Measurements from ENCODE around the gene MLYCD.

DNA sequence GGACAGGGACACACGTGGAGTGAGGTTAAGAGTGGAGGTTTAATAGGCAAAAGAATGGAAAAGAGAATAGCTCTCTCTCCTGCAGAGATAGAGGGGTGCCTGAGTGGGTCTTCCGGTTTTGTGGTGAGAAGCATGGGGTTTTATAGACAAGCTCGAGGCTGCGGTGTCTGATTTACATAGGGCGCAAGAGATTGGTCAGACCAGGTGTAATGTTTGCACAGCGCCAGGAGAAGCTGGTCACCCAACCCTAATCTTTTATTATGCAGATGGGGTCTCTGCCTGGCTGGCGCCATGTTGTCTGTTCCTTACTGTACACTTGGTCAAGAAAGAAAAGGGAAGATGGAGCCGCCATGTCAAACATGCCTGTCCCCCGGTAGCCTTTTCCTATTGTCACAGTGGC is 44.5 kb upstream of the MLYCD start:
- TF ChIP-seq, protein P1, sequence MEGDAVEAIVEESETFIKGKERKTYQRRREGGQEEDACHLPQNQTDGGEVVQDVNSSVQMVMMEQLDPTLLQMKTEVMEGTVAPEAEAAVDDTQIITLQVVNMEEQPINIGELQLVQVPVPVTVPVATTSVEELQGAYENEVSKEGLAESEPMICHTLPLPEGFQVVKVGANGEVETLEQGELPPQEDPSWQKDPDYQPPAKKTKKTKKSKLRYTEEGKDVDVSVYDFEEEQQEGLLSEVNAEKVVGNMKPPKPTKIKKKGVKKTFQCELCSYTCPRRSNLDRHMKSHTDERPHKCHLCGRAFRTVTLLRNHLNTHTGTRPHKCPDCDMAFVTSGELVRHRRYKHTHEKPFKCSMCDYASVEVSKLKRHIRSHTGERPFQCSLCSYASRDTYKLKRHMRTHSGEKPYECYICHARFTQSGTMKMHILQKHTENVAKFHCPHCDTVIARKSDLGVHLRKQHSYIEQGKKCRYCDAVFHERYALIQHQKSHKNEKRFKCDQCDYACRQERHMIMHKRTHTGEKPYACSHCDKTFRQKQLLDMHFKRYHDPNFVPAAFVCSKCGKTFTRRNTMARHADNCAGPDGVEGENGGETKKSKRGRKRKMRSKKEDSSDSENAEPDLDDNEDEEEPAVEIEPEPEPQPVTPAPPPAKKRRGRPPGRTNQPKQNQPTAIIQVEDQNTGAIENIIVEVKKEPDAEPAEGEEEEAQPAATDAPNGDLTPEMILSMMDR (IDR thresholded peaks at IDR 0.05), result no peak
- no peak for TF ChIP-seq POLR2A (IDR thresholded peaks at IDR 0.05)

Measured in ovary (tissue), 3 donors.